HS-5 (cell line): ENCODE results near the gene PCDH9.
A peak's percentile ranks its signal among the peaks of the same experiment; 100 is the strongest.
"Not testable (repeated sequence)": the region's sequence is repeated elsewhere in the genome, so short reads cannot be mapped to it uniquely, and the experiment has no call there.

Experiments used
- DNase-seq: peaks from one replicate; pipeline ENCODE4 v3.0.0-alpha.2; 2012; ENCODE audit warnings: low read depth

Gene PCDH9

GRCh38 chr13:67123165-67123564 is 107.0 kb downstream of the PCDH9 start:
- DNase-seq, result no peak

- DNase-seq, result no peak
Measured at GRCh38 chr13:67122251-67122650, 107.9 kb downstream of the PCDH9 start.

DNA sequence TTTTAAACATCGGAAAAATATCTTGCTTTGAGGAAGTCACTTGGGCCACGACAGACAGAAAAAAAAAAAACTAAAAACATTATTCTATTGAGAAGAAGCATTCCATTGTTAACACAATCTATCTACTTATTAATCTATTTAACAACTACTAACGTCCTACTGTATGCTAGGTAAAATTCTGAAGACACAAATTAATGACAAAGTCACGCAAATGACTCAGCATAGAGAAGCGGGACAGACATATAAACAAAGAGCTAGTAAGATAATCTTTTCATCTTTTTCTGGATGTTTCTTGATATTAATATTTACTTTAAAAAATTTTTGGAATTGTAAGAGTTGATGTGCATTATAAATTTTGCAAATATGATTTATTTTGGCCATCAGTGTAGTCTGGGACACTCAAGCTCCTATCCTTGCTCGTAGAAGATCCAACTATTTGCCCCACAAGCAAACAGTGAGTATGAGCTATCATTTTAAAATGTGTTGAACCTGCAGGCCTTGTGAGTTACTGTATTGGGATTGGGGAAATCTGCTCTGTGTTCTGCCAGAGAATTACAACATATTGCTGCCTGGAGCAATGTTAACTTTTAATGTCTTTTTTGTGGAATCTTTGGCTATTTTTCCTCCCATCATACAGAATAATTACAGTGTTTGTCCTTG is 109.1 kb downstream of the PCDH9 start:
- no peak for DNase-seq

DNA sequence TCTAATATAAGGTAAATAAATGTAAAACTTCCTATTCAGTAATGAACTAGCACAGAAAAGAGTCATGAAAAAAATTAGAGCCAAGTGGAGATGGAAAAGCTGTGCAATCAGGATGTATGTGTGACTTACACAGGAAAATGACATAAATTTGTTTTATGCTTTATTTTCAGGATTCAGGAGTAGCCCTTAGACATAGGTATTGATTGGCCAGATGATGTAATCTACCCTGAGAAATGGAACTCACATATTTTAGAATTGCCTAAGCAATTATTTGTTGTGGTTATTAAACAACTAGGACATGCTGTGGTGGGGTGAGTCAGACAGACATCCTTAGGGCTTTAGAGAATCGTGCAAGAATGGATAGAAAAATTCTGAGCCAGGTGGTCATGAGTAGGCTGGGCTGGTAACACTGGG is 110.6 kb downstream of the PCDH9 start:
- DNase-seq, result peak; percentile 45

DNA sequence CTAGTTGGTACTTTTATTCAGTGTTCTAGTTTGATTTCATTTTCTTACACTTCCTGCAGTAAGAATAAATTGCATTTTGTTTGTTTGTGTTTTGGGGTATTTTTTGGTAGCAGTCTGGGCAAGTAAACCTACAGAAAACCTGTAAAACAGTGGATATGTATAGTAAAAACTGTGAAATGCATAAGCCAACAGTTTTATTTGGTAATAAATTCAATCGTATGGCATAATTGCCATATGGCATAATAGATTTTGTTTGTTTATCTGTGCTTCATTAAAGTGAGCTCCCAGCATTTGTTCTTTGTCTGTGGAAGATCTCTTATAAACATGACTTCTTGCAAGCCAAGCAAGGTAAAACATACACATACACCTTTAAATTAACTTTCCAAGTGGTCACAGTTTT is 111.9 kb downstream of the PCDH9 start:
- DNase-seq, result no peak

GRCh38 chr13:67117010-67117550 is 113.1 kb downstream of the PCDH9 start:
- no peak for DNase-seq

GRCh38 chr13:67107979-67108378 is 122.2 kb downstream of the PCDH9 start:
- no peak for DNase-seq

GRCh38 chr13:67106502-67107057 is 123.6 kb downstream of the PCDH9 start:
- DNase-seq, result no peak

DNA sequence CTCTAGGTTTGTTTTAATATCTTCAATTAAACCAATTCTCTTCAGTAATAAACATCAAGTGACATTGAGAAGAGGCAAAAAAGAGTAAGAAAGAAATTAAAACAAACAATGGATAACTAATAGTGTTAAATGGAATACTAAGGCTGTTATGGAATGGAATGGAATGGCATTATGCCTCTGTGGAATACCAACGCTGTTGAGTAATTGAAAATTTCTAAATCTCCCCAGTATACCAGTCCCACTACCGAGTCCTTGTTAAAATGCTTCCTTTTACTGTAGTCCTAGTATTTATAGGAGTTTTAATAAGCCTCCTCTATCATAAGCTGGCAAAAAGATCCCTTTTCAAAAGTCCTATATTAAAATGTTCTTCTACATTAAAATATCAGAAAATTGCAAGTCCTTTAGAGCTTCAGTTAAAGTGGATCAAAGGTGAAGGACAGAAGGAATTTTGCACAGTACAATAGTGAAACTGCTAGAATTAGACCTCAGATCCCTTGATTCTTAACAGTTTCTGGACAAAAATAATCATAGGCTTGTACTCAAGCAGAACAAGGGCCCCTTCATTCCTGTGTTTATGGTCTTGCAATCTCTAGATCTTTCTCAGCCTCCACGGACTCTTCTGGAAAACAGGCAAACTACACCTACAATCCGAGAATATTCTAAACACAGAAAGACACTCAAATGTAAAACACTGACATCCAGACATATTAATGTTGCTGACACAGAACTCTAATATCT is 128.2 kb downstream of the PCDH9 start:
- no peak for DNase-seq

DNA sequence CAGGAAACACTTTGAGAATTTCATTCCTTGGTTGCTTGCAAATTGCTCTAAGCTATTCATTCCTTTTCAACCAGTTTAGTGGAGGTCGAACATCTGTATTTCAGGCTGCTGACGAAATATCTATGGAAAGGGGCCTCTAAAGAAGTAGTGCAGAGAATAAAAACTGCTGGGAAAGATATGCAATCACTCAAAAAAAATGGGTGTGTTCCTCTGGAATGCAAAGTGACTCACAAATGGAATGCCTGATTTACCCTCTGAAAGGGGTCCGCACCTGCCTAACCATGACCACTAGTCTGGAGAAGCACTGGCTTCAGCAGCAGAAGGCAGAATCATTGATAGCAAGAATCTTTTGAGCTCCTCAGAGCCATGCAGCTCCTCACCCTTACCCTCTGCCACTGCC is 129.4 kb downstream of the PCDH9 start:
- peak; percentile 1 for DNase-seq

GRCh38 chr13:67099494-67099893 is 130.6 kb downstream of the PCDH9 start:
- DNase-seq, result no peak

- no peak for DNase-seq
Measured at GRCh38 chr13:67097892-67098452, 132.2 kb downstream of the PCDH9 start.

- DNase-seq, result not testable (repeated sequence)
Measured at GRCh38 chr13:67096893-67097292, 133.2 kb downstream of the PCDH9 start.

DNA sequence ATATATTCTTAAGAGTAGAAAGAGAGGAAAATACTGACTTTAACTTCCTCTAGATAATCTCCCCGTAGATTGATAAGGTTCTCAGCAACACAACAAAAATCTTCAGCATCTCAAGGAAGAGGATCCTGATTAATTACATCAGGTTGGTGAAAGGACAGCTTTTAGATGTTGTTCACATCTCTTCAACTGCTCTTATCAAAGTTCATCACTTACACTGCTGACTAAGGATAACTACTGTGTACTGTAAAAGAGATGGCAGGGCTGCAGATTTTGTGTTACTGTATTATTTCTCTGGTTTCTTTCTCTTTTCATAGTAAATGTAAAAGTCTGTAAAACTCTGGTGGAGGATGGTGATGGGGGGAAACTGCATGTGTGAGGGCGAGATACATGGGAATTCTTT is 133.7 kb downstream of the PCDH9 start:
- DNase-seq, result no peak

DNA sequence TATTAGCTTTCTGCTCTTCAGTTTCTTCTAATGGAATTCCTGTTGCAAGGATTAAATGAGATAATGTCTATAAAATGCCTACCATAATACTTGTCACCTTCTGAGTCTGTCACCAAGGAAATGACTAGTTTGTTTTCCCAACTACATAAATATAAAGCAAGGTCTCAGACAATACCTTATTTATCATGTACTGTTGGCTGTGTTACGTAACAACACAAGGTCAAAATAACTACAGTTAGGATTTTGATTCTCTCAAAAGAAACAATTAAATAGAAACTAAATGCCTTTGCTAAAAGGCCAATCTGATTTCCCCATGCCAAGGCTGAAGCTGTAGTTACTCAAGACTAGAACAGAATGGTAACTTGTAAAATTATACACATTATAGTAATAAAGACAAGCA is 134.5 kb downstream of the PCDH9 start:
- DNase-seq, result no peak

GRCh38 chr13:67094952-67095351 is 135.2 kb downstream of the PCDH9 start:
- no peak for DNase-seq

GRCh38 chr13:67094078-67094477 is 136.1 kb downstream of the PCDH9 start:
- no peak for DNase-seq

DNA sequence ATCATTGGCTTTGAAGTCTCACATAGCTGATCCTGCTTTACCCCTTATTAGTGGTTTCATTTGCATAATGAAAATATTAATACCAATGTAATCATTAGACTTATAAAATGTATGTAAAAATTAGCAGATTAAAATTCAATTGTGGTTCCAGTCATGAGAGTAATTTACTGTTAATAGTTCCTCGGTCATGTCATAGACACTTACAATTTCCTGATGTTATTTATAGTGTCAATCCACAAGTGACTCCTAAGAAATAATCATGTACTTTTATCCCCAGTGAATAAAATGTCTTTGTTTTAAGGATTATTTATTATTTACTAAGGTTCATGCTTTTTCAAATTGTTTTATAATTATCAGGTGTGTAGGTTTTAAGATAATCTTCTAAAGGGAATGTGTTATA is 138.5 kb downstream of the PCDH9 start:
- DNase-seq, result no peak

- no peak for DNase-seq
Measured at GRCh38 chr13:67090856-67091255, 139.3 kb downstream of the PCDH9 start.

- no peak for DNase-seq
Measured at GRCh38 chr13:67087527-67087926, 142.6 kb downstream of the PCDH9 start.

DNA sequence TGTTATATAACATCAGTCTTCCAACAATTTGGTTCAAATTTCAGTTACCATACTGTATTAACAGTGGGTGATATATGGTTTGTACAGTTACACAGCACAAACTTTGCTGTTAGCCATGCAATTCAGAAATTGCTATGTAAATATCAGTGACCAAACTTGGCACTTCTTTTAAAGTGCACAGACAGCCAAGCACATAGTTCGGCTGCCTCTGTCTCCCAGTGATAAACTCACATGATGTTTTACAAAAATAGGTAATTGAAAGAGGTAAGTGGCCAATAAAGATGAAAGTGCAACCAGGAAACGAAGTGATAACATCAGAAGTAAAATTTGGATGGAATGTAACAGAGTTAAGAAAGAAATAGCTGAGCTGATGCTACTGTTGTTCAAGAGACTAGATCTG is 143.9 kb downstream of the PCDH9 start:
- no peak for DNase-seq

- DNase-seq, result no peak
Measured at GRCh38 chr13:67084066-67084465, 146.1 kb downstream of the PCDH9 start.

DNA sequence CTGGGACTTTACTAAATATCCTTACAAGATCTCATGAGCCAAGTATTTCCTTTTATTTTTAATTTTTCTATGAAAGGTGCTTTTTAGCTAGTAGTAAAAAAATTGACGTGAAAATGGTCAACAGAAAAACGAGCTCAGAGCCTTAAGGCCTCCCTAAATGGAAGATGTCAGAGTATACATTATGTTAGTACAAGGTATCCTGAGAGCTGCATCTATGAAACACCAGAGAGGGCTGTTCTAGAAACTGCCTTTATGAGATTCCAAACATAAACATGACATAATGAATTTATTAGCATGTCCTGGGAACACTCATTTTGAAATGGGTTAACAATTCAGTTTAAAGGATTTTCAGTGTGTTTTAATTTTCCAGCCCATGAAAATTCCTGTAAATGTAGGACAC is 146.6 kb downstream of the PCDH9 start:
- DNase-seq, result no peak
